ENCODE data around the gene DCAF11.

- TF ChIP-seq CTCF (conservative IDR thresholded peaks at IDR 0.05) (no peak), ZFX (IDR thresholded peaks at IDR 0.05) (no peak)
These were observed 9.1 kb downstream of the DCAF11 start for GRCh38 chr14:24123424-24124417.
